HepG2 (cell line): ENCODE measurements around the gene TAF3. TPM values are rescaled to one million over a fixed set of nuclear protein-coding genes. Genes with fewer than 3 reads are reported as not detected.

Experiments used
- ETV5 ChIP-seq: IDR thresholded peaks from 2 replicates; pipeline ENCODE4 v1.6.1; 2018; ENCODE audit warnings: missing biosample characterization, missing genetic modification reagents, inconsistent platforms, borderline replicate concordance
- GATAD2A ChIP-seq: IDR thresholded peaks from 2 replicates; pipeline ENCODE4 v1.6.1; 2016
- GFI1 ChIP-seq: sonication (generic); formaldehyde crosslinking; IDR thresholded peaks from 2 replicates; pipeline ENCODE4 v1.5.0; 2020; ENCODE audit warnings: missing genetic modification reagents, mild to moderate bottlenecking, borderline replicate concordance
- HNF4G ChIP-seq, 2 experiments: sonication (generic) in 1 of 2; formaldehyde crosslinking in 1 of 2; IDR thresholded peaks; 2 replicates each; pipeline versions ENCODE4 v1.4.0 to v1.6.1; 2011 to 2020; ENCODE audit warnings: borderline replicate concordance in 2 of 2, low read depth in 2 of 2, mild to moderate bottlenecking in 2 of 2, low read length in 1 of 2, missing genetic modification reagents in 1 of 2, moderate library complexity in 1 of 2
- KLF16 ChIP-seq, 2 experiments: sonication (generic) in 1 of 2; formaldehyde crosslinking in 1 of 2; IDR thresholded peaks; 2 replicates each; pipeline versions ENCODE4 v1.6.1 to v1.8.0; 2016 to 2023; ENCODE audit warnings: missing genetic modification reagents in 2 of 2, missing compliant biosample characterization in 1 of 2
- MAZ ChIP-seq, 2 experiments: sonication (generic) in 1 of 2; formaldehyde crosslinking in 1 of 2; IDR thresholded peaks; 2 replicates each; pipeline versions ENCODE4 v1.5.0 to v1.6.1; 2012 to 2020; ENCODE audit warnings: low read depth in 2 of 2, mild to moderate bottlenecking in 2 of 2, borderline replicate concordance in 1 of 2, improper control_type of control experiment in 1 of 2, low read length in 1 of 2, missing genetic modification reagents in 1 of 2, moderate library complexity in 1 of 2
- MED8 ChIP-seq: sonication (generic); formaldehyde crosslinking; IDR thresholded peaks from 2 replicates; pipeline ENCODE4 v1.8.1; 2023; ENCODE audit warnings: mild to moderate bottlenecking, missing genetic modification reagents; ENCODE audit not compliant: insufficient replicate concordance
- SP5 ChIP-seq: IDR thresholded peaks from 2 replicates; pipeline ENCODE4 v1.6.1; 2016; ENCODE audit warnings: low read depth, borderline replicate concordance
- ZNF331 ChIP-seq: sonication (generic); formaldehyde crosslinking; IDR thresholded peaks from 2 replicates; pipeline ENCODE4 v1.4.0; 2020; ENCODE audit warnings: missing genetic modification reagents
- ZNF644 ChIP-seq: IDR thresholded peaks from 2 replicates; pipeline ENCODE4 v1.6.1; 2016; ENCODE audit warnings: low read depth
- ZNF878 ChIP-seq: sonication (generic); formaldehyde crosslinking; IDR thresholded peaks from 2 replicates; pipeline ENCODE4 v1.8.1; 2023; ENCODE audit warnings: mild to moderate bottlenecking, missing genetic modification reagents, moderate library complexity
- polyA plus RNA-seq, 8 experiments: library from polyadenylated mRNA; depleted of rRNA in 3 of 8; stranded (reverse) in 7 of 8; unstranded in 1 of 8; fragments of >200 nt; fragmentation: Illumina TruSeq in 4 of 8; extraction: Trizol in 4 of 8; gene quantifications; 2 replicates each; pipeline versions ENCODE4 v1.2.1 to v1.2.3, GENCODE V29; 2011 to 2016; ENCODE audit warnings: low read depth in 4 of 8, missing spikeins in 1 of 8, mixed read lengths in 1 of 8; ENCODE audit not compliant: insufficient read depth in 1 of 8
- total RNA-seq, 5 experiments: library from RNA; depleted of rRNA; stranded (reverse); fragments of >200 nt; fragmentation: Illumina TruSeq; extraction: Trizol; gene quantifications; 2 replicates each; pipeline ENCODE4 v1.2.3, GENCODE V29; 2016; ENCODE audit warnings: low read depth in 1 of 5
- TF ChIP-seq, protein P1 (sequence below): sonication (generic); formaldehyde crosslinking; IDR thresholded peaks from 2 replicates; pipeline ENCODE4 v1.4.0; 2020; ENCODE audit warnings: missing genetic modification reagents
- TF ChIP-seq, protein P2 (sequence below): sonication (generic); formaldehyde crosslinking; IDR thresholded peaks from 2 replicates; pipeline ENCODE4 v1.4.0; 2020; ENCODE audit warnings: low read depth, missing genetic modification reagents
- TF ChIP-seq, protein P3 (sequence below): sonication (generic); formaldehyde crosslinking; IDR thresholded peaks from 2 replicates; pipeline ENCODE4 v1.8.1; 2023; ENCODE audit warnings: missing genetic modification reagents, mild to moderate bottlenecking, borderline replicate concordance

Gene TAF3
- total and polyA plus RNA-seq, 2 of the 13 experiments (the other 11 are each of a cell fraction or from before 2014, with no cell fraction given): 1.7 to 2.9 TPM

DNA sequence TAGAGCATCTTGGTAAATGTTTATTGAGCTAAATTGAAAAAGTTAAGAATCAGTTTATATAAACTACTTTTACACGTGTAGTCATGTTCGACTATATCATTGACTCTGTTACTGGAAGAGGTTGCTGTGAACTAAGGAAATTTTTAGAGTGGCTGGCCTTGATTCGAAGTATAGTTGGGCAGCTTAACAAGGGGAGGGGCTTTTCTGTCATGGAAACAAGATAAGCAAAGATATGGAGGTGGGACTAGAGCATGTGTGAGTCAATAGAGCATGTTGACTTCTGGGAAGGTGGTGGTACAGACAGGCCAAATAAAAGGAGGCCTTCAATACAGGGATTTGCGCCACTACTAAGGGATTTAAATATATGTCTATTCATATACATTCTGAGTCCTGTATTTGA, 22.7 kb upstream of the TAF3 start (continued):
- TF ChIP-seq, protein P1, sequence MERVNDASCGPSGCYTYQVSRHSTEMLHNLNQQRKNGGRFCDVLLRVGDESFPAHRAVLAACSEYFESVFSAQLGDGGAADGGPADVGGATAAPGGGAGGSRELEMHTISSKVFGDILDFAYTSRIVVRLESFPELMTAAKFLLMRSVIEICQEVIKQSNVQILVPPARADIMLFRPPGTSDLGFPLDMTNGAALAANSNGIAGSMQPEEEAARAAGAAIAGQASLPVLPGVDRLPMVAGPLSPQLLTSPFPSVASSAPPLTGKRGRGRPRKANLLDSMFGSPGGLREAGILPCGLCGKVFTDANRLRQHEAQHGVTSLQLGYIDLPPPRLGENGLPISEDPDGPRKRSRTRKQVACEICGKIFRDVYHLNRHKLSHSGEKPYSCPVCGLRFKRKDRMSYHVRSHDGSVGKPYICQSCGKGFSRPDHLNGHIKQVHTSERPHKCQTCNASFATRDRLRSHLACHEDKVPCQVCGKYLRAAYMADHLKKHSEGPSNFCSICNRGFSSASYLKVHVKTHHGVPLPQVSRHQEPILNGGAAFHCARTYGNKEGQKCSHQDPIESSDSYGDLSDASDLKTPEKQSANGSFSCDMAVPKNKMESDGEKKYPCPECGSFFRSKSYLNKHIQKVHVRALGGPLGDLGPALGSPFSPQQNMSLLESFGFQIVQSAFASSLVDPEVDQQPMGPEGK: 0 out of 2 replicates have a peak, but pooled peaks have one; percentile 29
- 0 out of 2 replicates have a peak, but pooled peaks have one; percentile 43 for TF ChIP-seq GFI1
- TF ChIP-seq ZNF644 (CRISPR knock-in tag): peak; percentile 64
- no peak for TF ChIP-seq HNF4G (IDR thresholded peaks at IDR 0.05; ENCODE audit: borderline replicate concordance, low read depth, low read length)
- TF ChIP-seq HNF4G (CRISPR knock-in tag; IDR thresholded peaks at IDR 0.05; ENCODE audit: borderline replicate concordance, low read depth): no peak
- TF ChIP-seq ZNF878 (CRISPR knock-in tag): no peak
- TF ChIP-seq, protein P2, sequence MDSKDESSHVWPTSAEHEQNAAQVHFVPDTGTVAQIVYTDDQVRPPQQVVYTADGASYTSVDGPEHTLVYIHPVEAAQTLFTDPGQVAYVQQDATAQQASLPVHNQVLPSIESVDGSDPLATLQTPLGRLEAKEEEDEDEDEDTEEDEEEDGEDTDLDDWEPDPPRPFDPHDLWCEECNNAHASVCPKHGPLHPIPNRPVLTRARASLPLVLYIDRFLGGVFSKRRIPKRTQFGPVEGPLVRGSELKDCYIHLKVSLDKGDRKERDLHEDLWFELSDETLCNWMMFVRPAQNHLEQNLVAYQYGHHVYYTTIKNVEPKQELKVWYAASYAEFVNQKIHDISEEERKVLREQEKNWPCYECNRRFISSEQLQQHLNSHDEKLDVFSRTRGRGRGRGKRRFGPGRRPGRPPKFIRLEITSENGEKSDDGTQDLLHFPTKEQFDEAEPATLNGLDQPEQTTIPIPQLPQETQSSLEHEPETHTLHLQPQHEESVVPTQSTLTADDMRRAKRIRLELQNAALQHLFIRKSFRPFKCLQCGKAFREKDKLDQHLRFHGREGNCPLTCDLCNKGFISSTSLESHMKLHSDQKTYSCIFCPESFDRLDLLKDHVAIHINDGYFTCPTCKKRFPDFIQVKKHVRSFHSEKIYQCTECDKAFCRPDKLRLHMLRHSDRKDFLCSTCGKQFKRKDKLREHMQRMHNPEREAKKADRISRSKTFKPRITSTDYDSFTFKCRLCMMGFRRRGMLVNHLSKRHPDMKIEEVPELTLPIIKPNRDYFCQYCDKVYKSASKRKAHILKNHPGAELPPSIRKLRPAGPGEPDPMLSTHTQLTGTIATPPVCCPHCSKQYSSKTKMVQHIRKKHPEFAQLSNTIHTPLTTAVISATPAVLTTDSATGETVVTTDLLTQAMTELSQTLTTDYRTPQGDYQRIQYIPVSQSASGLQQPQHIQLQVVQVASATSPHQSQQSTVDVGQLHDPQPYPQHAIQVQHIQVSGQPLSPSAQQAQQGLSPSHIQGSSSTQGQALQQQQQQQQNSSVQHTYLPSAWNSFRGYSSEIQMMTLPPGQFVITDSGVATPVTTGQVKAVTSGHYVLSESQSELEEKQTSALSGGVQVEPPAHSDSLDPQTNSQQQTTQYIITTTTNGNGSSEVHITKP (CRISPR knock-in tag): 0 out of 2 replicates have a peak, but pooled peaks have one; percentile 43
- TF ChIP-seq, protein P3, sequence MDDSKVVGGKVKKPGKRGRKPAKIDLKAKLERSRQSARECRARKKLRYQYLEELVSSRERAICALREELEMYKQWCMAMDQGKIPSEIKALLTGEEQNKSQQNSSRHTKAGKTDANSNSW (CRISPR knock-in tag): no peak
- TF ChIP-seq KLF16 (CRISPR knock-in tag; IDR thresholded peaks at IDR 0.05): peak in 1 of 2 experiments; percentile 30; a peak in 1 of 4 replicates
- peak; percentile 96 for TF ChIP-seq SP5 (CRISPR knock-in tag)
- no peak for TF ChIP-seq MAZ (IDR thresholded peaks at IDR 0.05; ENCODE audit: borderline replicate concordance, low read depth, low read length)
- no peak for TF ChIP-seq MAZ (CRISPR knock-in tag; IDR thresholded peaks at IDR 0.05; ENCODE audit: low read depth)
- peak; percentile 24; the same call in 1 of the 2 replicates for TF ChIP-seq ZNF331 (CRISPR knock-in tag)
- no peak for TF ChIP-seq ETV5 (CRISPR knock-in tag)
- peak; percentile 40; the same call in 1 of the 2 replicates for TF ChIP-seq GATAD2A (CRISPR knock-in tag)
- no peak for TF ChIP-seq MED8
